NCI-H2081 treated with DMSO at 0.1 percent for 48 hours (cell line): ENCODE results near the gene NRP1.

ENCODE experiments used
- DNase-seq: peaks from one replicate; lab custom pipeline; 2025; lab: John Stamatoyannopoulos, UW

Gene NRP1

GRCh38 chr10:33212061-33212748 is 122.3 kb downstream of the NRP1 start:
- no peak for DNase-seq

- DNase-seq: no peak
Observed at GRCh38 chr10:33211106-33211878, 123.2 kb downstream of the NRP1 start.

- no peak for DNase-seq
Observed at GRCh38 chr10:33209802-33210201, 124.7 kb downstream of the NRP1 start.

- DNase-seq: no peak
Observed at GRCh38 chr10:33208166-33208565, 126.3 kb downstream of the NRP1 start.

- DNase-seq: no peak
Observed at GRCh38 chr10:33204031-33204430, 130.4 kb downstream of the NRP1 start.

- no peak for DNase-seq
Observed at GRCh38 chr10:33201971-33202370, 132.5 kb downstream of the NRP1 start.

GRCh38 chr10:33201056-33201780 is 133.2 kb downstream of the NRP1 start:
- DNase-seq: no peak

- no peak for DNase-seq
Observed at GRCh38 chr10:33199731-33200232, 134.7 kb downstream of the NRP1 start.

- DNase-seq: no peak
Observed at GRCh38 chr10:33198610-33199009, 135.9 kb downstream of the NRP1 start.

- no peak for DNase-seq
Observed at GRCh38 chr10:33196710-33197491, 137.6 kb downstream of the NRP1 start.

- no peak for DNase-seq
Observed at GRCh38 chr10:33196377-33196706, 138.1 kb downstream of the NRP1 start.

- DNase-seq: no peak
Observed at GRCh38 chr10:33195608-33196376, 138.7 kb downstream of the NRP1 start.

GRCh38 chr10:33193701-33194521 is 140.6 kb downstream of the NRP1 start:
- DNase-seq: no peak

GRCh38 chr10:33193057-33193700 is 141.3 kb downstream of the NRP1 start:
- peak; percentile 21 for DNase-seq

GRCh38 chr10:33192190-33192589 is 142.3 kb downstream of the NRP1 start:
- no peak for DNase-seq

GRCh38 chr10:33190406-33190805 is 144.1 kb downstream of the NRP1 start:
- no peak for DNase-seq

GRCh38 chr10:33189808-33190207 is 144.7 kb downstream of the NRP1 start:
- DNase-seq: no peak

GRCh38 chr10:33189363-33189762 is 145.1 kb downstream of the NRP1 start:
- DNase-seq: no peak

- no peak for DNase-seq
Observed at GRCh38 chr10:33187427-33187999, 147.0 kb downstream of the NRP1 start.
